HEK293 (cell line): Measurements from ENCODE around the gene PDSS2.

Source experiments
- CTCF ChIA-PET: fragments of 350-600 bp; formaldehyde crosslinking; extraction: SDS; loops from one replicate; lab custom pipeline; 2021; ENCODE audit warnings: antibody characterized with exemption; lab: Yijun Ruan, JAX
- POLR2A ChIA-PET: fragments of 300-600 bp; formaldehyde crosslinking; extraction: SDS; loops from one replicate; lab custom pipeline; 2020; ENCODE audit warnings: antibody characterized with exemption, inconsistent platforms; lab: Yijun Ruan, JAX
- H3K27ac ChIP-seq: fragments of 200-500 bp; sonication (Bioruptor generic); 2 replicates; pipeline ENCODE4 v1.5.1; 2014; ENCODE audit warnings: low read depth, low read length, control low read depth, inconsistent platforms; ENCODE audit errors: extremely low read depth
- H3K36me3 ChIP-seq, 2 experiments: fragments of 200-500 bp in 1 of 2; sonication (Bioruptor generic) in 1 of 2; 1 replicate in 1 of 2; 2 replicates in 1 of 2; pipeline ENCODE4 v1.5.1; 2014 to 2017; ENCODE audit warnings: inconsistent platforms in 2 of 2, low read length in 2 of 2; ENCODE audit not compliant: control insufficient read depth in 2 of 2, insufficient read depth in 1 of 2
- H3K4me1 ChIP-seq: fragments of 200-500 bp; sonication (Bioruptor generic); 2 replicates; pipeline ENCODE4 v1.5.1; 2014; ENCODE audit warnings: mild to moderate bottlenecking, low read length, inconsistent platforms; ENCODE audit not compliant: control insufficient read depth, insufficient read depth
- H3K4me3 ChIP-seq: 2 replicates; pipeline ENCODE4 v1.5.1; 2011; ENCODE audit warnings: low read depth, mild to moderate bottlenecking, control low read depth, low read length, moderate library complexity
- H3K9me3 ChIP-seq: fragments of 200-500 bp; sonication (Bioruptor generic); 2 replicates; pipeline ENCODE4 v1.5.1; 2014; ENCODE audit warnings: low read depth, low read length, inconsistent platforms; ENCODE audit not compliant: control insufficient read depth, insufficient read depth
- BCL11A ChIP-seq: fragments of 450-650 bp; formaldehyde crosslinking; IDR thresholded peaks from 2 replicates; pipeline ENCODE4 v1.5.1; 2016; ENCODE audit warnings: low read depth, missing biosample characterization, missing genetic modification characterization
- CTCF ChIP-seq: fragments of 450-650 bp; formaldehyde crosslinking; IDR thresholded peaks from 2 replicates; pipeline ENCODE4 v1.5.1; 2016; ENCODE audit warnings: missing biosample characterization, missing genetic modification characterization
- GLI2 ChIP-seq: fragments of 450-650 bp; formaldehyde crosslinking; IDR thresholded peaks from 2 replicates; pipeline ENCODE4; 2017; ENCODE audit warnings: missing biosample characterization, missing genetic modification characterization, low read depth, borderline replicate concordance
- GLIS1 ChIP-seq: fragments of 450-650 bp; formaldehyde crosslinking; IDR thresholded peaks from 2 replicates; pipeline ENCODE4 v1.5.1; 2016; ENCODE audit warnings: missing biosample characterization, missing genetic modification characterization
- HIC1 ChIP-seq: fragments of 450-650 bp; formaldehyde crosslinking; IDR thresholded peaks from 2 replicates; pipeline ENCODE4 v1.5.1; 2016; ENCODE audit warnings: missing biosample characterization, missing genetic modification characterization
- HOXC10 ChIP-seq: sonication (generic); formaldehyde crosslinking; IDR thresholded peaks from 2 replicates; pipeline ENCODE4 v1.8.1; 2023; ENCODE audit warnings: mild to moderate bottlenecking, missing genetic modification reagents
- KLF10 ChIP-seq: fragments of 450-650 bp; IDR thresholded peaks from 2 replicates; pipeline ENCODE4 v1.5.1; 2018; ENCODE audit warnings: missing biosample characterization, mild to moderate bottlenecking, missing genetic modification characterization
- KLF16 ChIP-seq: fragments of 450-650 bp; formaldehyde crosslinking; IDR thresholded peaks from 2 replicates; pipeline ENCODE4 v1.5.1; 2017; ENCODE audit warnings: missing biosample characterization, missing genetic modification characterization
- KLF17 ChIP-seq: fragments of 450-650 bp; formaldehyde crosslinking; IDR thresholded peaks from 2 replicates; pipeline ENCODE4 v1.5.1; 2016; ENCODE audit warnings: missing biosample characterization, missing genetic modification characterization
- PRDM1 ChIP-seq: fragments of 450-650 bp; formaldehyde crosslinking; IDR thresholded peaks from 2 replicates; pipeline ENCODE4; 2016; ENCODE audit warnings: missing biosample characterization, missing genetic modification characterization
- PRDM6 ChIP-seq: fragments of 450-650 bp; formaldehyde crosslinking; IDR thresholded peaks from 2 replicates; pipeline ENCODE4 v1.5.1; 2017; ENCODE audit warnings: missing biosample characterization, missing genetic modification characterization
- SCRT1 ChIP-seq: fragments of 450-650 bp; formaldehyde crosslinking; IDR thresholded peaks from 2 replicates; pipeline ENCODE4 v1.5.1; 2016; ENCODE audit warnings: missing biosample characterization, missing genetic modification characterization, borderline replicate concordance
- SP7 ChIP-seq: fragments of 450-650 bp; formaldehyde crosslinking; IDR thresholded peaks from 2 replicates; pipeline ENCODE4 v1.5.1; 2016; ENCODE audit warnings: missing biosample characterization, missing genetic modification characterization
- YY2 ChIP-seq: fragments of 450-650 bp; formaldehyde crosslinking; IDR thresholded peaks from 2 replicates; pipeline ENCODE4 v1.5.1; 2016; ENCODE audit warnings: missing biosample characterization, missing genetic modification characterization
- ZBTB17 ChIP-seq: fragments of 450-650 bp; formaldehyde crosslinking; IDR thresholded peaks from 2 replicates; pipeline ENCODE4 v1.5.1; 2016; ENCODE audit warnings: missing biosample characterization, missing genetic modification characterization
- ZBTB48 ChIP-seq: fragments of 450-650 bp; formaldehyde crosslinking; IDR thresholded peaks from 2 replicates; pipeline ENCODE4 v1.5.1; 2016; ENCODE audit warnings: missing biosample characterization, missing genetic modification characterization
- ZBTB49 ChIP-seq: fragments of 450-650 bp; formaldehyde crosslinking; IDR thresholded peaks from 2 replicates; pipeline ENCODE4 v1.5.1; 2016; ENCODE audit warnings: missing biosample characterization, missing genetic modification characterization, low read depth
- ZNF169 ChIP-seq: fragments of 450-650 bp; formaldehyde crosslinking; IDR thresholded peaks from 2 replicates; pipeline ENCODE4 v1.5.1; 2016; ENCODE audit warnings: missing biosample characterization, missing genetic modification characterization
- ZNF2 ChIP-seq: fragments of 450-650 bp; formaldehyde crosslinking; IDR thresholded peaks from 2 replicates; pipeline ENCODE4 v1.5.1; 2016; ENCODE audit warnings: missing biosample characterization, missing genetic modification characterization
- ZNF366 ChIP-seq: fragments of 450-650 bp; formaldehyde crosslinking; conservative IDR thresholded peaks from 2 replicates; pipeline ENCODE4 v1.5.1; 2016; ENCODE audit warnings: missing biosample characterization, missing genetic modification characterization
- ZNF398 ChIP-seq: fragments of 450-650 bp; formaldehyde crosslinking; IDR thresholded peaks from 2 replicates; pipeline ENCODE4 v1.5.1; 2017; ENCODE audit warnings: missing biosample characterization, missing genetic modification characterization
- ZNF544 ChIP-seq: fragments of 450-650 bp; formaldehyde crosslinking; IDR thresholded peaks from 2 replicates; pipeline ENCODE4 v1.5.0; 2017; ENCODE audit warnings: missing biosample characterization, missing genetic modification characterization
- ZNF596 ChIP-seq: fragments of 450-650 bp; IDR thresholded peaks from 2 replicates; pipeline ENCODE4 v1.5.0; 2018; ENCODE audit warnings: missing biosample characterization, mild to moderate bottlenecking, missing genetic modification characterization, moderate library complexity
- ZNF768 ChIP-seq: fragments of 450-650 bp; formaldehyde crosslinking; IDR thresholded peaks from 2 replicates; pipeline ENCODE4 v1.5.1; 2018; ENCODE audit warnings: missing biosample characterization, mild to moderate bottlenecking, missing genetic modification characterization
- ZSCAN23 ChIP-seq: fragments of 450-650 bp; formaldehyde crosslinking; IDR thresholded peaks from 2 replicates; pipeline ENCODE4 v1.5.1; 2016; ENCODE audit warnings: missing biosample characterization, missing genetic modification characterization

The PDSS2 gene

GRCh38 chr6:107116328-107116892, 343.0 kb downstream of the PDSS2 start:
- H3K4me1 ChIP-seq, result peaks cover 4% of the 10 kb centered on the region; the same call in 1 of the 2 replicates
- ChIA-PET CTCF (interaction anchor here (0.5 to 1.5 kb wide), 8 partner anchors 8 to 746 kb away, joined by 3 to 5 read pairs (median 3); no protein-coding TSS in a partner anchor), POLR2A (interaction anchor here (0.7 to 1.9 kb wide), 5 partner anchors 10 to 343 kb away, joined by 3 to 10 read pairs (median 5); partner anchors contain the start of gene PDSS2)
- no peaks in the 10 kb centered on the region; a peak in 1 of 3 replicates for H3K36me3 ChIP-seq
- peak overlapping the region; percentile 98 for H3K27ac ChIP-seq
- 0 out of 2 replicates have a peak overlapping the region, but pooled peaks have one; percentile 74 for H3K4me3 ChIP-seq
- H3K9me3 ChIP-seq, result no peaks in the 10 kb centered on the region
- TF ChIP-seq ZBTB49 (tag by site-specific recombination), result no peak
- peak; percentile 77 for TF ChIP-seq ZNF366
- peak; percentile 39 for TF ChIP-seq ZBTB17
- peak; percentile 23; the same call in 1 of the 2 replicates for TF ChIP-seq GLIS1 (tag by site-specific recombination)
- no peak for TF ChIP-seq KLF16 (tag by site-specific recombination)
- TF ChIP-seq KLF17, result no peak
- TF ChIP-seq ZNF596, result no peak
- no peak; the same call in 1 of the 2 replicates for TF ChIP-seq PRDM6 (tag by site-specific recombination)
- no peak for TF ChIP-seq KLF10 (tag by site-specific recombination)
- no peak for TF ChIP-seq SCRT1 (tag by site-specific recombination)
- no peak for TF ChIP-seq BCL11A (tag by site-specific recombination)
- no peak for TF ChIP-seq ZNF398
- no peak for TF ChIP-seq ZNF544 (tag by site-specific recombination)
- TF ChIP-seq YY2, result no peak
- no peak for TF ChIP-seq ZSCAN23
- no peak for TF ChIP-seq PRDM1
- no peak for TF ChIP-seq ZNF768
- no peak for TF ChIP-seq CTCF (tag by site-specific recombination)
- TF ChIP-seq ZNF169 (tag by site-specific recombination), result no peak
- TF ChIP-seq ZNF2, result no peak
- no peak for TF ChIP-seq HIC1
- TF ChIP-seq SP7 (tag by site-specific recombination), result no peak
- no peak for TF ChIP-seq HOXC10 (CRISPR knock-in tag)
- TF ChIP-seq GLI2 (tag by site-specific recombination), result no peak
- no peak for TF ChIP-seq ZBTB48 (tag by site-specific recombination)
